HepG2 (cell line): Measurements from ENCODE around the gene HACL1. TPM values are rescaled to one million over a fixed set of nuclear protein-coding genes. Genes with fewer than 3 reads are reported as not detected.

ENCODE experiments used
- ATAC-seq: fragments of 200-7000 bp; cut with Tn5 transposase; 3 replicates; pipeline ENCODE4 v1.9.1; 2020; ENCODE audit warnings: mild to moderate bottlenecking, moderate library complexity
- BruUV-seq: library from RNA; stranded (reverse); fragments of 400-500 nt; replicated peaks from 2 replicates; lab custom pipeline; 2021; lab: Mats Ljungman, UMichigan
- CTCF ChIA-PET: fragments of 300-600 bp; formaldehyde crosslinking; extraction: SDS; loops from one replicate; lab custom pipeline; 2021; ENCODE audit warnings: low total read pairs, inconsistent platforms, low intra/inter-chr PET ratio; lab: Yijun Ruan, JAX
- POLR2A ChIA-PET: fragments of 350-600 bp; sonication (Branson Sonifier 250); formaldehyde crosslinking; loops from one replicate; lab custom pipeline; 2020; ENCODE audit warnings: antibody characterized with exemption, inconsistent platforms; lab: Yijun Ruan, JAX
- DNase-seq: peaks from one replicate; pipeline ENCODE4 v3.0.0-alpha.2; 2015; ENCODE audit warnings: low spot score
- FAIRE-seq: peaks from 3 replicates; lab custom pipeline; 2011; peaks lifted over from hg19 to GRCh38; lab: Jason Lieb, UNC
- H2AFZ ChIP-seq: one replicate; pipeline ENCODE4 v1.6.1; 2011; ENCODE audit warnings: low read length, inconsistent platforms
- H3K27ac ChIP-seq: fragments of 300-600 bp; 3 replicates; pipeline ENCODE4 v1.8.0; 2011; ENCODE audit warnings: mixed run types, mild to moderate bottlenecking, mixed read lengths, low read length, inconsistent platforms; ENCODE audit not compliant: insufficient read depth; ENCODE audit errors: extremely low read length
- H3K27me3 ChIP-seq, 2 experiments: fragments of 200-600 bp in 1 of 2; 2 replicates in 1 of 2; 3 replicates in 1 of 2; pipeline versions ENCODE4 v1.6.0 to v1.8.0; 2011; ENCODE audit warnings: low read length in 2 of 2, mild to moderate bottlenecking in 2 of 2, moderate library complexity in 2 of 2, inconsistent platforms in 1 of 2; ENCODE audit not compliant: insufficient read depth in 2 of 2, control insufficient read depth in 1 of 2
- H3K36me3 ChIP-seq, 2 experiments: fragments of 200-600 bp in 1 of 2; replicated peaks in 1 of 2; 2 replicates in 1 of 2; 3 replicates in 1 of 2; pipeline versions ENCODE4 v1.5.1 to v1.8.0; 2011; ENCODE audit warnings: low read length in 2 of 2, inconsistent platforms in 1 of 2; ENCODE audit not compliant: insufficient read depth in 2 of 2, control insufficient read depth in 1 of 2
- H3K4me1 ChIP-seq: 2 replicates; pipeline ENCODE4 v1.5.1; 2012; ENCODE audit warnings: low read length, inconsistent platforms; ENCODE audit not compliant: insufficient read depth
- H3K4me2 ChIP-seq: 2 replicates; pipeline ENCODE4 v1.6.0; 2011; ENCODE audit warnings: low read depth, low read length, inconsistent platforms
- H3K4me3 ChIP-seq, 3 experiments: fragments of 200-600 bp in 1 of 3; sonication (generic), shearing (Covaris generic) in 1 of 3; replicated peaks in 1 of 3; 2 replicates each; pipeline ENCODE4 v1.5.1; 2011 to 2016; ENCODE audit warnings: low read length in 3 of 3, inconsistent platforms in 2 of 3, low read depth in 2 of 3, mild to moderate bottlenecking in 2 of 3, control low read depth in 1 of 3, mixed read lengths in 1 of 3; ENCODE audit not compliant: insufficient read depth in 1 of 3
- H3K79me2 ChIP-seq: one replicate; pipeline ENCODE4 v1.6.1; 2011; ENCODE audit warnings: low read length, inconsistent platforms; ENCODE audit not compliant: insufficient read depth
- H3K9ac ChIP-seq: 2 replicates; pipeline ENCODE4 v1.6.0; 2011; ENCODE audit warnings: mild to moderate bottlenecking, low read depth, low read length, inconsistent platforms; ENCODE audit not compliant: insufficient read depth
- H3K9me3 ChIP-seq: 2 replicates; pipeline ENCODE4 v1.5.1; 2012; ENCODE audit warnings: mild to moderate bottlenecking, low read length
- H4K20me1 ChIP-seq: 2 replicates; pipeline ENCODE4 v1.6.0; 2011; ENCODE audit warnings: inconsistent platforms, mild to moderate bottlenecking, low read length, moderate library complexity; ENCODE audit not compliant: insufficient read depth
- CHCHD3 ChIP-seq: sonication (generic); formaldehyde crosslinking; IDR thresholded peaks from 2 replicates; pipeline ENCODE4 v1.8.0; 2022; ENCODE audit warnings: mild to moderate bottlenecking, missing genetic modification reagents, moderate library complexity
- HES4 ChIP-seq: sonication (generic); formaldehyde crosslinking; IDR thresholded peaks from 2 replicates; pipeline ENCODE4 v1.9.0; 2021; ENCODE audit warnings: mild to moderate bottlenecking, missing genetic modification reagents, borderline replicate concordance
- MEF2D ChIP-seq: sonication (generic); formaldehyde crosslinking; IDR thresholded peaks from 2 replicates; pipeline ENCODE4 v1.5.1; 2020; ENCODE audit warnings: mild to moderate bottlenecking, missing genetic modification reagents
- POLR2A ChIP-seq, 2 experiments: IDR thresholded peaks; 2 replicates each; pipeline ENCODE4 v1.6.1; 2011; ENCODE audit warnings: low read depth in 2 of 2, low read length in 2 of 2, mild to moderate bottlenecking in 1 of 2, moderate library complexity in 1 of 2; ENCODE audit not compliant: insufficient read depth in 1 of 2
- RBAK ChIP-seq: sonication (generic); formaldehyde crosslinking; IDR thresholded peaks from 2 replicates; pipeline ENCODE4 v1.5.1; 2020; ENCODE audit warnings: mild to moderate bottlenecking, missing genetic modification reagents
- TBP ChIP-seq: sonication (generic); formaldehyde crosslinking; IDR thresholded peaks from 2 replicates; pipeline ENCODE4 v1.5.0; 2020; ENCODE audit warnings: missing genetic modification reagents
- ZNF607 ChIP-seq: sonication (generic); formaldehyde crosslinking; IDR thresholded peaks from 2 replicates; pipeline ENCODE4 v1.5.1; 2020; ENCODE audit warnings: missing genetic modification reagents, mild to moderate bottlenecking, borderline replicate concordance
- WGBS: methylation state at CpG from one replicate; pipeline ENCODE4 v1.1.6; 2017; ENCODE audit warnings: low lambda C conversion rate; 5-methylcytosine and 5-hydroxymethylcytosine counted together
- in situ Hi-C: cut with HindIII; loops from 2 replicates; pipeline ENCODE4 v1.10.0; 2017; ENCODE audit warnings: low pct_unique_long_range_greater_than_20kb; ENCODE audit not compliant: extremely low pct_ligation_motif_present
- intact Hi-C: fragments of 100-400 bp; cut with micrococcal nuclease; formaldehyde crosslinking; loops from one replicate; pipeline ENCODE4 v1.10.0; 2022; ENCODE audit not compliant: unreplicated experiment
- polyA plus RNA-seq, 8 experiments: library from polyadenylated mRNA; depleted of rRNA in 3 of 8; stranded (reverse) in 7 of 8; unstranded in 1 of 8; fragments of >200 nt; fragmentation: Illumina TruSeq in 4 of 8; extraction: Trizol in 4 of 8; gene quantifications; 2 replicates each; pipeline versions ENCODE4 v1.2.1 to v1.2.3, GENCODE V29; 2011 to 2016; ENCODE audit warnings: low read depth in 4 of 8, missing spikeins in 1 of 8, mixed read lengths in 1 of 8; ENCODE audit not compliant: insufficient read depth in 1 of 8
- total RNA-seq, 5 experiments: library from RNA; depleted of rRNA; stranded (reverse); fragments of >200 nt; fragmentation: Illumina TruSeq; extraction: Trizol; gene quantifications; 2 replicates each; pipeline ENCODE4 v1.2.3, GENCODE V29; 2016; ENCODE audit warnings: low read depth in 1 of 5
- TF ChIP-seq, protein P1 (sequence below): IDR thresholded peaks from 2 replicates; pipeline ENCODE4 v1.6.1; 2018; ENCODE audit warnings: missing genetic modification reagents, mild to moderate bottlenecking, missing compliant biosample characterization
- TF ChIP-seq, protein P2 (sequence below): sonication (generic); formaldehyde crosslinking; IDR thresholded peaks from 2 replicates; pipeline ENCODE4 v1.4.0; 2020; ENCODE audit warnings: mild to moderate bottlenecking, missing genetic modification reagents

HACL1 gene
- total and polyA plus RNA-seq, 2 of the 13 experiments (the other 11 are each of a cell fraction or from before 2014, with no cell fraction given), result 22.1 to 25.7 TPM

DNA sequence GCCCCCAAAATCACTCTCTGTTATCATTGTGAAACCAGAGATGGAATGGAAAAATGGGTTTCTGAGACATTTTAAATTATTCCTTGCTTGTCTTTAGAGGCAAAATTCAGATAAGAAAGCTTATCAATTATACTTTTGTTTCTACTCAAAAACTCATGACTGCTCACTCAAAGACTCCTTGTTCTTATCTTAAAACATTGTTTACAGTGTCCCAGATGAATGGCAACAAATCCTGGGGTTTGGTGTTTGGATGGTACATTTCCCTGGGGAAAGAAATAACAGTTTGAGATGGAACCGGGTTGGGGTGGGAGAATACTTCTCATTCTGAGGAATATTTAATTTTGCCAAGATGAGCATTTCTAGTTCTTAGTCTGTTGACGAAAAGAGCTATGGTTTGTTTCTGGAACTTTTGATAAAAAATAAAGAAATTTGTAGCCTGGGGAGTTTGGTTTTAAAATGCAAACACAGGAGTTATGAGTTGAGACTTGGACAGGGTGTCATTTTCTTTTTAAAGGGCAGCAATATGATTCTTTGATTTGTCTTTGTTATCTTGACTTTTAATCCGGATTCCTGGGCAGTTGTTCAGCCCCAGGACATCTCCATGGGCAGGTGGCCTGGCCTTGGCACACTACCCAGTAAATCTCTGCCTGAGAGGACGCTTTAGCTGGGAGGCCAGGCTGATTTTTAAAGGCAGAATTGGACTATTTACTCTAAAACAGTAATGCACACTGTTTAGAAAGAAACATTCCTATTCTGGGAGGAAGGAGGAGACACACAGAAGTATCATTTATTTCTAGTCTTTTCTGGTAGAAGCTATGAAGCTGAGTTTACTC lies 32.6 kb upstream of the HACL1 start:
- no peaks in the 10 kb centered on the region for H4K20me1 ChIP-seq
- no peak overlapping the region for H3K4me3 ChIP-seq
- CTCF ChIA-PET, result no interaction called here
- no peak overlapping the region for H3K9ac ChIP-seq
- BruUV-seq, result no TSS peak
- H3K27ac ChIP-seq, result no peak overlapping the region
- TF ChIP-seq RBAK (CRISPR knock-in tag), result no peak
- TF ChIP-seq ZNF607, result no peak
- no peak for TF ChIP-seq TBP
- TF ChIP-seq POLR2A (IDR thresholded peaks at IDR 0.05; ENCODE audit: insufficient read depth in 1 of 2, low read depth in 2 of 2, low read length in 2 of 2), result no peak
- no peak for TF ChIP-seq MEF2D (CRISPR knock-in tag)
- TF ChIP-seq, protein P1, sequence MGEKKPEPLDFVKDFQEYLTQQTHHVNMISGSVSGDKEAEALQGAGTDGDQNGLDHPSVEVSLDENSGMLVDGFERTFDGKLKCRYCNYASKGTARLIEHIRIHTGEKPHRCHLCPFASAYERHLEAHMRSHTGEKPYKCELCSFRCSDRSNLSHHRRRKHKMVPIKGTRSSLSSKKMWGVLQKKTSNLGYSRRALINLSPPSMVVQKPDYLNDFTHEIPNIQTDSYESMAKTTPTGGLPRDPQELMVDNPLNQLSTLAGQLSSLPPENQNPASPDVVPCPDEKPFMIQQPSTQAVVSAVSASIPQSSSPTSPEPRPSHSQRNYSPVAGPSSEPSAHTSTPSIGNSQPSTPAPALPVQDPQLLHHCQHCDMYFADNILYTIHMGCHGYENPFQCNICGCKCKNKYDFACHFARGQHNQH, result no peak
- no peak for TF ChIP-seq CHCHD3 (CRISPR knock-in tag)
- DNase-seq (no peak), ATAC-seq (no peak), FAIRE-seq (no peak)
- in situ Hi-C loops, result loop anchor here (25.0 kb wide), 1 partner anchor 603 kb away; no protein-coding TSS in a partner anchor
- H3K27me3 ChIP-seq, result no peaks in the 10 kb centered on the region
- no peaks in the 10 kb centered on the region for H3K36me3 ChIP-seq
- intact Hi-C loops, result loop anchor here (5.0 kb wide), 1 partner anchor 543 kb away; no protein-coding TSS in a partner anchor
- 83% methylated on average over 4 of the region's 4 CpGs for WGBS
- POLR2A ChIA-PET, result no interaction called here
- H3K9me3 ChIP-seq, result no peaks in the 10 kb centered on the region
- H3K4me2 ChIP-seq, result no peak overlapping the region
- H3K79me2 ChIP-seq, result no peaks in the 10 kb centered on the region
- peaks cover 12% of the 10 kb centered on the region for H3K4me1 ChIP-seq
- no peak overlapping the region for H2AFZ ChIP-seq

DNA sequence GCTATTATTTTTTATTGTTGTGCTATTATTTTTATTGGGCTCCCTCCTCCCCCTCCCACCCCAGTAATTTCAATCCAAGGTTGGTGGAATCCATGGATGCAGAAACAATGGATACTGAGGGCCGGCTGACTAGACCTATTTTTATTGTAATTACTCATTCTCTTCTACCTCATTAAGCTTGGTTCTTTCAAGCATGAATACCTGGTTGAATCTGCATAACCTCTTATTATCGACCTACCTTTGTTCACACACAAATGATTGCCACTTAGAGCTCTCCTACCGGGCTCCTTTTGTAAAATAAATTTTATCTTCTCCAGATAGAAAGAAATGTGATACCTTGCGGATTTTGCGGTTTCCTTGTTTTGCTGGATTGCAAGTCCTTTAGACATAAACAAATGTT lies 31.8 kb upstream of the HACL1 start:
- Histone ChIP-seq H3K4me3 (no peak overlapping the region), H3K79me2 (no peaks in the 10 kb centered on the region), H3K9me3 (no peaks in the 10 kb centered on the region), H3K4me2 (no peak overlapping the region), H3K36me3 (no peaks in the 10 kb centered on the region), H2AFZ (no peak overlapping the region), H3K27ac (no peak overlapping the region), H3K4me1 (peaks cover 12% of the 10 kb centered on the region), H3K27me3 (no peaks in the 10 kb centered on the region), H4K20me1 (no peaks in the 10 kb centered on the region), H3K9ac (no peak overlapping the region)
- ChIA-PET CTCF (no interaction called here), POLR2A (no interaction called here)
- intact Hi-C loops (loop anchor here (5.0 kb wide), 1 partner anchor 544 kb away; no protein-coding TSS in a partner anchor), in situ Hi-C loops (loop anchor here (25.0 kb wide), 1 partner anchor 604 kb away; no protein-coding TSS in a partner anchor)
- FAIRE-seq (no peak), DNase-seq (no peak), ATAC-seq (no peak)
- no TSS peak for BruUV-seq
- WGBS, result 96% methylated on average over 5 of the region's 5 CpGs
- TF ChIP-seq, protein P2, sequence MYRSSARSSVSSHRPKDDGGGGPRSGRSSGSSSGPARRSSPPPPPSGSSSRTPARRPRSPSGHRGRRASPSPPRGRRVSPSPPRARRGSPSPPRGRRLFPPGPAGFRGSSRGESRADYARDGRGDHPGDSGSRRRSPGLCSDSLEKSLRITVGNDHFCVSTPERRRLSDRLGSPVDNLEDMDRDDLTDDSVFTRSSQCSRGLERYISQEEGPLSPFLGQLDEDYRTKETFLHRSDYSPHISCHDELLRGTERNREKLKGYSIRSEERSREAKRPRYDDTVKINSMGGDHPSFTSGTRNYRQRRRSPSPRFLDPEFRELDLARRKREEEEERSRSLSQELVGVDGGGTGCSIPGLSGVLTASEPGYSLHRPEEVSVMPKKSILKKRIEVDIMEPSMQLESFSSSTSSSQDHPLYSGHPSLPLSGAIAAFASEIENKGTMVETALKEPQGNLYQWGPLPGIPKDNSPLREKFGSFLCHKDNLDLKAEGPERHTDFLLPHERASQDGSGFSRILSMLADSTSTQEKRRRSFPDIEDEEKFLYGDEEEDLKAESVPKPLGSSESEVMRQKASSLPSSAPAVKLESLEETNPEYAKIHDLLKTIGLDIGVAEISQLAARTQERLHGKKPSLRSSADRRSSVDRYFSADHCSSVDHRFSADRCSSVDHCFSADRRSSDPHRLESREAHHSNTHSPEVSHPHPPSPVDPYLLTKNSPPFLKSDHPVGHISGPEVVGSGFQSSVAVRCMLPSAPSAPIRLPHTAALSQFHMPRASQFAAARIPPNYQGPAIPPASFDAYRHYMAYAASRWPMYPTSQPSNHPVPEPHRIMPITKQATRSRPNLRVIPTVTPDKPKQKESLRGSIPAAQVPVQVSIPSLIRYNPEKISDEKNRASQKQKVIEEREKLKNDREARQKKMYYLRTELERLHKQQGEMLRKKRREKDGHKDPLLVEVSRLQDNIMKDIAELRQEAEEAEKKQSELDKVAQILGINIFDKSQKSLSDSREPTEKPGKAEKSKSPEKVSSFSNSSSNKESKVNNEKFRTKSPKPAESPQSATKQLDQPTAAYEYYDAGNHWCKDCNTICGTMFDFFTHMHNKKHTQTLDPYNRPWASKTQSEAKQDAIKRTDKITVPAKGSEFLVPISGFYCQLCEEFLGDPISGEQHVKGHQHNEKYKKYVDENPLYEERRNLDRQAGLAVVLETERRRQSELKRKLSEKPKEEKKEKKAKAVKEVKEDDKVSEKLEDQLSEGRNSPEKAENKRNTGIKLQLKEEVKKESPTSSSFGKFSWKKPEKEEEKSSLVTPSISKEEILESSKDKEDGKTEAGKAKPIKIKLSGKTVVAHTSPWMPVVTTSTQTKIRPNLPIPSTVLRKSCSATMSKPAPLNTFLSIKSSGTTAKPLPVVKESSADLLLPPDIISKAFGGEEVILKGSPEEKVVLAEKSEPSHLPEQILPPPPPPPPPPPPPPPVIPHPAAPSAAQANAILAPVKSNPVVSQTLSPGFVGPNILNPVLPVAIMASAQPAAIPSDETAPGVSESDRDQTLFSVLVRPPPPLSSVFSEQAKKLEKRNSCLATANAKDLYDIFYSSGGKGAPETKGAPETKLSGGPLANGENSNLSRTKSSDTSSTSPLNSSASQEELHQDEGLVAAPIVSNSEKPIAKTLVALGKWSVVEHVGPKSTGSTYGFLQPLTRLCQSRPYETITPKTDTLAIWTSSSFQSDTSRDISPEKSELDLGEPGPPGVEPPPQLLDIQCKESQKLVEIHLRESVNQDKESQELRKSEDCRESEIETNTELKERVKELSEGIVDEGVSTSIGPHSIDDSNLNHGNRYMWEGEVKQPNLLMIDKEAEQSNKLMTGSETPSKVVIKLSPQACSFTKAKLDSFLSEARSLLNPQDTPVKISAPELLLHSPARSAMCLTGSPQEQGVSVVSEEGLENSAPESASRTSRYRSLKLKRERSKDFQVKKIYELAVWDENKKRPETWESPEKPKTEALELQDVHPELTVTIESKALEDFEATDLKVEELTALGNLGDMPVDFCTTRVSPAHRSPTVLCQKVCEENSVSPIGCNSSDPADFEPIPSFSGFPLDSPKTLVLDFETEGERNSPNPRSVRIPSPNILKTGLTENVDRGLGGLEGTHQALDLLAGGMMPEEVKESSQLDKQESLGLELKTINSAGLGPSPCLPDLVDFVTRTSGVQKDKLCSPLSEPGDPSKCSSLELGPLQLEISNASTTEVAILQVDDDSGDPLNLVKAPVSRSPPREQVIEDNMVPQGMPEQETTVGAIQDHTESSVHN (CRISPR knock-in tag), result no peak
- TF ChIP-seq HES4 (CRISPR knock-in tag), result no peak
